Cardiac fibroblast (primary cell): Measurements from ENCODE around the gene DIS3L2.
"Not testable (repeated sequence)": the region's sequence is repeated elsewhere in the genome, so short reads cannot be mapped to it uniquely, and the experiment has no call there.

Experiments
- DNase-seq, 2 donors: peaks; one replicate each; pipeline versions ENCODE4 v3.0.0 to v3.0.0-alpha.2; 2010; ENCODE audit warnings: low read depth in 2 of 2
- H3K4me3 ChIP-seq, 2 donors: replicated peaks in 1 of 2; 1 replicate in 1 of 2; 2 replicates in 1 of 2; pipeline ENCODE4 v1.5.1; 2011; ENCODE audit warnings: low read depth in 2 of 2, low read length in 2 of 2, mild to moderate bottlenecking in 2 of 2, moderate library complexity in 1 of 2
- TF ChIP-seq, protein P1 (sequence below): IDR thresholded peaks from one replicate; pipeline ENCODE4 v1.5.1; 2011; ENCODE audit warnings: low read depth, mild to moderate bottlenecking, low read length, inconsistent platforms

DIS3L2 gene

GRCh38 chr2:232321156-232321816 lies 359.8 kb downstream of the DIS3L2 start:
- DNase-seq: no peak
- TF ChIP-seq, protein P1, sequence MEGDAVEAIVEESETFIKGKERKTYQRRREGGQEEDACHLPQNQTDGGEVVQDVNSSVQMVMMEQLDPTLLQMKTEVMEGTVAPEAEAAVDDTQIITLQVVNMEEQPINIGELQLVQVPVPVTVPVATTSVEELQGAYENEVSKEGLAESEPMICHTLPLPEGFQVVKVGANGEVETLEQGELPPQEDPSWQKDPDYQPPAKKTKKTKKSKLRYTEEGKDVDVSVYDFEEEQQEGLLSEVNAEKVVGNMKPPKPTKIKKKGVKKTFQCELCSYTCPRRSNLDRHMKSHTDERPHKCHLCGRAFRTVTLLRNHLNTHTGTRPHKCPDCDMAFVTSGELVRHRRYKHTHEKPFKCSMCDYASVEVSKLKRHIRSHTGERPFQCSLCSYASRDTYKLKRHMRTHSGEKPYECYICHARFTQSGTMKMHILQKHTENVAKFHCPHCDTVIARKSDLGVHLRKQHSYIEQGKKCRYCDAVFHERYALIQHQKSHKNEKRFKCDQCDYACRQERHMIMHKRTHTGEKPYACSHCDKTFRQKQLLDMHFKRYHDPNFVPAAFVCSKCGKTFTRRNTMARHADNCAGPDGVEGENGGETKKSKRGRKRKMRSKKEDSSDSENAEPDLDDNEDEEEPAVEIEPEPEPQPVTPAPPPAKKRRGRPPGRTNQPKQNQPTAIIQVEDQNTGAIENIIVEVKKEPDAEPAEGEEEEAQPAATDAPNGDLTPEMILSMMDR: no peak
- H3K4me3 ChIP-seq: no peak overlapping the region

GRCh38 chr2:232321817-232322559 lies 360.5 kb downstream of the DIS3L2 start:
- DNase-seq: no peak
- no peak overlapping the region for H3K4me3 ChIP-seq
- TF ChIP-seq, protein P1: no peak

- H3K4me3 ChIP-seq: no peak overlapping the region
- TF ChIP-seq, protein P1: no peak
- no peak for DNase-seq
Observed at GRCh38 chr2:232322560-232323327, 361.2 kb downstream of the DIS3L2 start.

GRCh38 chr2:232323328-232323650 lies 361.8 kb downstream of the DIS3L2 start:
- H3K4me3 ChIP-seq: no peak overlapping the region
- no peak for DNase-seq
- TF ChIP-seq, protein P1: no peak

- H3K4me3 ChIP-seq, DNase-seq: not testable (repeated sequence)
Observed at GRCh38 chr2:232323967-232324366, 362.5 kb downstream of the DIS3L2 start.

GRCh38 chr2:232324778-232325177 lies 363.3 kb downstream of the DIS3L2 start:
- TF ChIP-seq, protein P1: no peak
- H3K4me3 ChIP-seq: no peak overlapping the region
- no peak for DNase-seq
